Loucy (cell line): Measurements from ENCODE around the gene ZFAND3.

Source experiments
- H2AFZ ChIP-seq: fragments of 200-600 bp; sonication (generic); 2 replicates; pipeline ENCODE4 v1.6.0; 2016; ENCODE audit warnings: antibody characterized with exemption, mild to moderate bottlenecking, low read length, moderate library complexity
- H3F3A ChIP-seq: fragments of 200-600 bp; 2 replicates; pipeline ENCODE4 v1.6.0; 2016; ENCODE audit warnings: antibody characterized with exemption, low read depth, mild to moderate bottlenecking
- H3K27me3 ChIP-seq: fragments of 200-600 bp; sonication (generic); 2 replicates; pipeline ENCODE4 v1.6.1; 2014; ENCODE audit warnings: low read length, mild to moderate bottlenecking; ENCODE audit not compliant: insufficient read depth, poor library complexity, severe bottlenecking
- H3K36me3 ChIP-seq: fragments of 200-600 bp; sonication (generic); 2 replicates; pipeline ENCODE4 v1.6.1; 2016; ENCODE audit warnings: low read length; ENCODE audit not compliant: insufficient read depth
- H3K4me1 ChIP-seq: fragments of 200-600 bp; sonication (generic); 2 replicates; pipeline ENCODE4 v1.5.1; 2014; ENCODE audit warnings: low read length, mild to moderate bottlenecking; ENCODE audit not compliant: insufficient read depth, poor library complexity, severe bottlenecking
- H3K4me2 ChIP-seq: fragments of 200-600 bp; sonication (generic); 2 replicates; pipeline ENCODE4 v1.6.0; 2014; ENCODE audit warnings: antibody characterized with exemption, low read length, low read depth, mild to moderate bottlenecking; ENCODE audit not compliant: poor library complexity, severe bottlenecking
- H3K4me3 ChIP-seq: fragments of 200-600 bp; sonication (generic); 2 replicates; pipeline ENCODE4 v1.5.1; 2014; ENCODE audit warnings: low read length, mild to moderate bottlenecking, mixed read lengths; ENCODE audit not compliant: poor library complexity, severe bottlenecking
- H3K79me2 ChIP-seq: fragments of 200-600 bp; sonication (generic); 2 replicates; pipeline ENCODE4 v1.6.1; 2014; ENCODE audit warnings: low read length; ENCODE audit not compliant: insufficient read depth
- H3K9ac ChIP-seq: fragments of 200-600 bp; sonication (generic); 2 replicates; pipeline ENCODE4 v1.6.0; 2014; ENCODE audit warnings: mild to moderate bottlenecking, low read depth, low read length, moderate library complexity; ENCODE audit not compliant: poor library complexity, severe bottlenecking
- H3K9me2 ChIP-seq: fragments of 200-600 bp; sonication (generic); replicated peaks from 2 replicates; pipeline ENCODE4 v1.6.1; 2016; ENCODE audit warnings: low read depth, low read length, mixed read lengths
- H3K9me3 ChIP-seq: fragments of 200-600 bp; sonication (generic); 2 replicates; pipeline ENCODE4 v1.6.1; 2014; ENCODE audit warnings: mild to moderate bottlenecking, antibody characterized with exemption, low read length, low read depth; ENCODE audit not compliant: insufficient read depth
- H4K20me1 ChIP-seq: fragments of 200-600 bp; sonication (generic); 2 replicates; pipeline ENCODE4 v1.6.0; 2014; ENCODE audit warnings: antibody characterized with exemption, low read length, mild to moderate bottlenecking; ENCODE audit not compliant: insufficient read depth, poor library complexity, severe bottlenecking
- EZH2phosphoT487 ChIP-seq: fragments of 200-600 bp; IDR thresholded peaks from 2 replicates; pipeline ENCODE4 v1.6.1; 2018; ENCODE audit warnings: antibody characterized with exemption, mild to moderate bottlenecking, moderate library complexity, borderline replicate concordance
- TF ChIP-seq, protein P1 (sequence below): fragments of 200-600 bp; sonication (generic); conservative IDR thresholded peaks from 2 replicates; pipeline ENCODE4 v1.5.1; 2014; ENCODE audit warnings: mild to moderate bottlenecking, antibody characterized with exemption, low read length

ZFAND3 gene

DNA sequence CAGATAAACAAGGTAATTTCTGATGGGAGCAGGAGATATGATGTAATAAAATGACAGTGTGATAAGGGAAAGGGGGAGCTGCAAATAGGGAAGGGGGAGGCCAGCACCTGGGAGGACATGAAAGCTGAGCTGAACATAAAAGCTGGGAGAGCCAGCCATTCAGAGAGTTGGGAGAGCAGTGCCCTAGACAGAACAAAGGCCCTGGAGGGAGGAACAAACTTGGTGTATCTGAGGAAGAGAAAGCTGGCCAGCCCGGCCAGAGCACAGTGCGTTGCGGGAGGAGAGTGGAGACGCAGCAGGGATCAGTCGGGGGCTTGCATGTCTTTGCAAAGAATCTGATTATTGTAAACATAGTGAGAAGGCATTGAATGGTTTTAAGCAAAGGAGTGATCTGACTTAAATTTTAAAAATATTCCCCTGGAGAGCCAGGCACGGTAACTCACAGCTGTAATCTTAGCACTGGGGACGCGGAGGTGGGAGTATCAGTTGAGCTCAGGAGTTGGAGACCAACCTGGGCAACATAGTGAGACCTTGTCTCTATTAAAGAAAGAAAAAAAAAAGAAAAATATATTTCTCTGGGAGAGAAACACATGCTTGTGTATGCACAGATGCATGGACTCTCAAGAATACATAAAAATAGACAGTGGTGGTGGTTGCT is 318.2 kb downstream of the ZFAND3 start:
- Histone ChIP-seq H3K9ac (no peak overlapping the region), H3K79me2 (peaks cover 22% of the 10 kb centered on the region; the same call in 1 of the 2 replicates)

DNA sequence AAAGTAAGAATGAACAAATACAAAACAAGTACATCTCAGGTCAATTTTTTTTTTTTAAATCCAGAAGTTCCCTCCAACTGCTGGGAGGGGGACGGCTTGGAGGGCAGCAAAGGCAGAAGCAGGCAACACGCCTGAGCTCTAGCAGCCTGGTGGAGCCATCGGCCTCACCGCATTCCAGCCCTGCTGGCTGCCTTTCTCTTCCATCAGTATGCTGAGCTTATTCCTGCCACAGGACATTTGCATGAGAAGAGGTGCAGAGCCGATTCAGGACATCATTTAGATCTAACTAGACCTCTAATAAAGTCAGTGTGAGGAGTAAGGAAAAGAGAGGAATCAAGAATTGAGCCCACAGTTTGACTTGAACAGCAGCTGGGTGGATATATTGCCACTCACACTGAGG is 318.8 kb downstream of the ZFAND3 start:
- Histone ChIP-seq H3K36me3 (peaks cover 15% of the 10 kb centered on the region; the same call in 1 of the 2 replicates), H3K4me2 (no peak overlapping the region), H4K20me1 (no peaks in the 10 kb centered on the region), H2AFZ (no peak overlapping the region), H3K4me1 (no peaks in the 10 kb centered on the region), H3K9ac (no peak overlapping the region), H3K4me3 (no peak overlapping the region), H3K9me2 (no peaks in the 10 kb centered on the region), H3F3A (no peaks in the 10 kb centered on the region), H3K27me3 (no peaks in the 10 kb centered on the region), H3K9me3 (no peaks in the 10 kb centered on the region), H3K79me2 (peaks cover 18% of the 10 kb centered on the region; the same call in 1 of the 2 replicates)
- no peak for TF ChIP-seq EZH2phosphoT487
- TF ChIP-seq, protein P1, sequence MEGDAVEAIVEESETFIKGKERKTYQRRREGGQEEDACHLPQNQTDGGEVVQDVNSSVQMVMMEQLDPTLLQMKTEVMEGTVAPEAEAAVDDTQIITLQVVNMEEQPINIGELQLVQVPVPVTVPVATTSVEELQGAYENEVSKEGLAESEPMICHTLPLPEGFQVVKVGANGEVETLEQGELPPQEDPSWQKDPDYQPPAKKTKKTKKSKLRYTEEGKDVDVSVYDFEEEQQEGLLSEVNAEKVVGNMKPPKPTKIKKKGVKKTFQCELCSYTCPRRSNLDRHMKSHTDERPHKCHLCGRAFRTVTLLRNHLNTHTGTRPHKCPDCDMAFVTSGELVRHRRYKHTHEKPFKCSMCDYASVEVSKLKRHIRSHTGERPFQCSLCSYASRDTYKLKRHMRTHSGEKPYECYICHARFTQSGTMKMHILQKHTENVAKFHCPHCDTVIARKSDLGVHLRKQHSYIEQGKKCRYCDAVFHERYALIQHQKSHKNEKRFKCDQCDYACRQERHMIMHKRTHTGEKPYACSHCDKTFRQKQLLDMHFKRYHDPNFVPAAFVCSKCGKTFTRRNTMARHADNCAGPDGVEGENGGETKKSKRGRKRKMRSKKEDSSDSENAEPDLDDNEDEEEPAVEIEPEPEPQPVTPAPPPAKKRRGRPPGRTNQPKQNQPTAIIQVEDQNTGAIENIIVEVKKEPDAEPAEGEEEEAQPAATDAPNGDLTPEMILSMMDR: no peak

More for the DNA sequence above, 318.2 kb downstream of the ZFAND3 start:
- Histone ChIP-seq H3F3A (no peaks in the 10 kb centered on the region), H2AFZ (no peak overlapping the region), H3K4me3 (no peak overlapping the region), H3K9me3 (no peaks in the 10 kb centered on the region), H3K4me2 (no peak overlapping the region), H3K4me1 (no peaks in the 10 kb centered on the region), H4K20me1 (no peaks in the 10 kb centered on the region), H3K27me3 (no peaks in the 10 kb centered on the region), H3K9me2 (no peaks in the 10 kb centered on the region), H3K36me3 (peaks cover 15% of the 10 kb centered on the region; the same call in 1 of the 2 replicates)
- TF ChIP-seq EZH2phosphoT487: no peak
- TF ChIP-seq, protein P1: no peak

DNA sequence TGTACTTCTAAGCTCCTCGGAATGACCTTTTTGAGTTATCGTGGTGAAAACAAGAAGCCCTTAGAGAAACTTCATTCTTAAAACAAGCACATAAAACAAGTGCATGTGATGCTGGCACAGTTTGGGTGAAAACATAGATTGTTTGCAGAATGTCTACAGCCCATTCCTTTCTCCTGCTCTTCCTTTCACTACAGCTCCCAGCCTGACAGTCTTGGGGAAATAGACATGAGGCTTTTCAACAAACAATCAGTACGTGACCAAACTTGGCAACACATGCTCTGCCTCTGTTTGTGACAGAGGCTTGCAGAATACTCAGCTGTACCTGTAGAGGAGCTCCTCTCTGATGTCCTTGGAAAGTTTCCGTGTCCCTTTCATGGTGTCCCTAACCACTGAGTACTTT is 321.6 kb downstream of the ZFAND3 start:
- H4K20me1 ChIP-seq: no peaks in the 10 kb centered on the region
- H3K9ac ChIP-seq: no peak overlapping the region
- H3K36me3 ChIP-seq: peaks cover 9% of the 10 kb centered on the region; the same call in 1 of the 2 replicates
- H3F3A ChIP-seq: no peaks in the 10 kb centered on the region
- no peaks in the 10 kb centered on the region for H3K9me3 ChIP-seq
- no peaks in the 10 kb centered on the region for H3K27me3 ChIP-seq
- peaks cover 11% of the 10 kb centered on the region; the same call in 1 of the 2 replicates for H3K79me2 ChIP-seq
- TF ChIP-seq, protein P1: no peak
- TF ChIP-seq EZH2phosphoT487: no peak
- no peak overlapping the region for H2AFZ ChIP-seq
- no peaks in the 10 kb centered on the region for H3K4me1 ChIP-seq
- no peak overlapping the region for H3K4me3 ChIP-seq
- H3K4me2 ChIP-seq: no peak overlapping the region
- no peaks in the 10 kb centered on the region for H3K9me2 ChIP-seq
